Stimulated activated naive CD4-positive, alpha-beta T cell (primary cell): ENCODE results near the gene LONRF3.

Experiments used
- DNase-seq, 6 experiments: peaks; one replicate each; lab custom pipeline; 2025; lab: John Stamatoyannopoulos, UW

LONRF3 gene

GRCh38 chrX:119036107-119037029, 62.0 kb downstream of the LONRF3 start:
- DNase-seq: no peak

DNA sequence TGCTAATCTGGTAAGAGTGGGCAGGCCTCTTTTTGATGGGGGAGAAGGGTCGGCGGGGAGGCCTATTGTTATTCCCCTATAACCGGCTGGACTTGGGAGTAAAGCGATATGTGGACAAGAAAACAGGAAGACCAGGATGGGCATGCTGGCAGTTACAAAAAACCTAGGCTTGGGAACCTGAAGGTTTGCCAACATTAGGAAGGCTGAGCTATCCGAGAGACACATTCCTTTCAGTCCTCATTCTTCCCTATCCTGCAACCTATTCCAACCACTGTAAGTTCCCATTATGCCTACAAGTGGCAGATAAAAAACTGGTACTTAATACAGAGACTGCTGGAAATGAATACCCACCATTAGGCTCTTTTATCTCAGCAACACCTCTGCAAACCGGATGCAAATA, 66.0 kb downstream of the LONRF3 start:
- no peak for DNase-seq

- DNase-seq: no peak
Observed at GRCh38 chrX:119041175-119041574, 66.8 kb downstream of the LONRF3 start.

DNA sequence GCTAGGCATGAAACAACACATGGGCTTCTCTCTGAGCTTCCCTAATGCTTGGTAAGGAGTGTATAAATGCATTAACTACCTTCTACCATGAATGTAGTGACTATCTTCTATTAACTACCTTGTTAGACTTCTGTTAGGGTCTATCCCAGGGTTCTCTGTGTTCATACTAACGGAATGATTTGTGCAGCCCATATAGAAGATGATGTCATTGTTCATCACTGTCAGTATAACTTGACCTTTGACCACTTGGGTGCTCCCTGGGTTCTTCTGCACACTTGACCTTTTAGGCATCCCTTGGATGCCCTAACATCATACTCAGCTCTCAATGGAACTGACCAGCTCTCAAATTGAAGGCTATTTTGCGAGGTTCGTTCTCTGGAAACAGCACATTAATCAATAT, 67.6 kb downstream of the LONRF3 start:
- no peak for DNase-seq

GRCh38 chrX:119042996-119043395, 68.6 kb downstream of the LONRF3 start:
- no peak for DNase-seq

DNA sequence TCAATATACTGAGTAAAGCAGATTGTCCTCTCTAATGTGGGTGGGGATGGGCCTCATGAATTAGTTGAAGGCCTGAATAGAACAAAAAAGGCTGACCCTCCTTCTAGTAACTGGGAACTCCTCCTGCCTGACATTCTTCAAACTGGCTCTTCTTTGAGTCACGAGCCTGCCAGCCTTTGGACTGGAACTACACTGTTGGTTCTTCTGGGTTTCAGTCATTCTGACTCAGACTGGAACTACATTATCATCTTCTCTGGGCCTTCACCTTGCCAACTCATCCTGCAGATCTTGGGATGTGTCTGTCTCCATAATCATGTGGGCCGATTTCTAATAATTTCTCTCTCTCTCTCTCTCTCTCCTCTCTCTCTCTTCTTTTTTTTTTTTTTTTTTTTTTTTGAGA, 71.5 kb downstream of the LONRF3 start:
- DNase-seq: no peak

GRCh38 chrX:119055687-119056086, 81.3 kb downstream of the LONRF3 start:
- no peak for DNase-seq

GRCh38 chrX:119062750-119063374, 88.4 kb downstream of the LONRF3 start:
- no peak for DNase-seq

- no peak for DNase-seq
Observed at GRCh38 chrX:119063428-119063827, 89.0 kb downstream of the LONRF3 start.

DNA sequence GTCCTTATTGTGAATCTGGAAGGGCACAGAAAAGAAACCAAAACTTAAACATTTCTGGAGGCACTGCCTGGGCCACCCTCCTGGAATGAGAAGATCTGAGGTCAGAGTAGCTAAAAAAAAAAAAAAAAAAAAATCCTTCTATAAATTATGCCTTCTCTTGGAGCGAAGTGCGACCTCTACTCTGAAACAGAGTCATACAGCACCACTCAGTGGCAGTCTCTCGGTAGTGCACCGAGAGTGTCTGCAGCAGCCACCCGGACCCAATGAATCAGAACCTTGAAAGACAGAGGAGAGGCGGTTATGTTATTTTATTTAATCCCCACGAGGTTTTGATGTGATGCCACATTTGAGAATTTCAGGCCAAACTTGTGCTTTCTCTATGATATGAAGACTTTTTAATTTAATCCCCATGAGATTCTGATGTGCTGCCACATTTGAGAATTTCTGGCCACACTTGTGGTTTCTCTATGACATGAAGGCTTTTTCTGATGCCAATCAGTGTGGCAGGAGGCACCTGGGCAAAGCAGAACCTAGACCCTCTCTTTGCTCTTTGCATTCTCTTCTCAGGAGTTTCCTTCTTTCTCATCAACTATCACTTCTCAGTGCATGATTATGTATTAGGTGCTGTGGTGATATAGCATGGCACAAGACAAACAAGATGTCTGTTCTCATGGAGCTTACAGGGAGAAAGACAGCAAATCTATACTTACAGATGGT, 92.8 kb downstream of the LONRF3 start:
- peak in 5 of 6 experiments; percentile 0 to 3 (median 1) for DNase-seq
